NCI-H1105 (cell line): ENCODE measurements around the gene C17orf107.

Experiments
- DNase-seq: peaks from one replicate; lab custom pipeline; 2025; lab: John Stamatoyannopoulos, UW

Gene C17orf107

GRCh38 chr17:4872786-4873185 lies 26.6 kb upstream of the C17orf107 start:
- no peak for DNase-seq

- no peak for DNase-seq
These were observed 22.2 kb upstream of the C17orf107 start for GRCh38 chr17:4877089-4877488.

- no peak for DNase-seq
These were observed 19.7 kb upstream of the C17orf107 start for GRCh38 chr17:4879601-4880000.

GRCh38 chr17:4880857-4881256 lies 18.5 kb upstream of the C17orf107 start:
- no peak for DNase-seq

- peak; percentile 76 for DNase-seq
These were observed 17.4 kb upstream of the C17orf107 start for GRCh38 chr17:4881761-4882555.

DNA sequence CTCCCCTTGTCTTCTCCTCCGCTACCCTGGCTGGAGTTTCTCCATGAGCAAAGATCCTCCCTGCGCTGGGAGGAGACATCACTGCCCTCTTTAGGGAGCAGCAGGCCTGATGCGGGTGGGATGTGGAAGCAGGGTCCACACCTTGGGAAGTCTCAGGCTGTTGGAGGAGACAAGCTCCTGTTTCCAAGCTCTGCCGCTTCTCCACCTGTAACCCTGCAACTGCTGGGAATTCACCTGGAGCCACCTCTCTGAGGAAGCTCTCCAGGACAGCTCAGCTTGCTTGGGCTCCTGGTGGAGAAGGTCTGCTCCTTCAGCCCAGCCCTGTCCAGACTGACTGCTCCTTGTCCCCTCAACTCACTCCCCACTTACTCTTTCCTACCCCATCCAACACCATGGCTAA lies 14.8 kb upstream of the C17orf107 start:
- DNase-seq, result no peak

DNA sequence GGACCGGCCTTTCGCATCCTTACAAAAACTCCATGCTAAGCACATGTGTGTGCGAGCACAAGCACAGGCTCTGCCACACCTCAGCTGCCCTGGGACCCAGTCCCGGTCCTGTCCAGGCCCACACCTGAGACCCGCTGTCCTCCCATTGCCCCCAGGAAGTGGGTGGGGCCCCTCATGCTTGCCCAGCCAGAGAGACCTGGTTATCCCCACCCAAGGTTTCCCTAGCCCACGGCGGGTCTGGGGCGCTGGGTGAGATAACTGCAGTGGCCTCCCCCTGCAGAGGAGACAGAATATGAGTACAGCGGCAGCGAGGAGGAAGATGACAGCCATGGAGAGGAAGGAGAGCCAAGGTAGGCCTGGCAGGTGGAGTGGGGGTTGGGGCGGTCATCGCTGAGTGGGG lies 12.5 kb upstream of the C17orf107 start:
- DNase-seq, result no peak

GRCh38 chr17:4887581-4887980 lies 11.8 kb upstream of the C17orf107 start:
- DNase-seq, result no peak

DNA sequence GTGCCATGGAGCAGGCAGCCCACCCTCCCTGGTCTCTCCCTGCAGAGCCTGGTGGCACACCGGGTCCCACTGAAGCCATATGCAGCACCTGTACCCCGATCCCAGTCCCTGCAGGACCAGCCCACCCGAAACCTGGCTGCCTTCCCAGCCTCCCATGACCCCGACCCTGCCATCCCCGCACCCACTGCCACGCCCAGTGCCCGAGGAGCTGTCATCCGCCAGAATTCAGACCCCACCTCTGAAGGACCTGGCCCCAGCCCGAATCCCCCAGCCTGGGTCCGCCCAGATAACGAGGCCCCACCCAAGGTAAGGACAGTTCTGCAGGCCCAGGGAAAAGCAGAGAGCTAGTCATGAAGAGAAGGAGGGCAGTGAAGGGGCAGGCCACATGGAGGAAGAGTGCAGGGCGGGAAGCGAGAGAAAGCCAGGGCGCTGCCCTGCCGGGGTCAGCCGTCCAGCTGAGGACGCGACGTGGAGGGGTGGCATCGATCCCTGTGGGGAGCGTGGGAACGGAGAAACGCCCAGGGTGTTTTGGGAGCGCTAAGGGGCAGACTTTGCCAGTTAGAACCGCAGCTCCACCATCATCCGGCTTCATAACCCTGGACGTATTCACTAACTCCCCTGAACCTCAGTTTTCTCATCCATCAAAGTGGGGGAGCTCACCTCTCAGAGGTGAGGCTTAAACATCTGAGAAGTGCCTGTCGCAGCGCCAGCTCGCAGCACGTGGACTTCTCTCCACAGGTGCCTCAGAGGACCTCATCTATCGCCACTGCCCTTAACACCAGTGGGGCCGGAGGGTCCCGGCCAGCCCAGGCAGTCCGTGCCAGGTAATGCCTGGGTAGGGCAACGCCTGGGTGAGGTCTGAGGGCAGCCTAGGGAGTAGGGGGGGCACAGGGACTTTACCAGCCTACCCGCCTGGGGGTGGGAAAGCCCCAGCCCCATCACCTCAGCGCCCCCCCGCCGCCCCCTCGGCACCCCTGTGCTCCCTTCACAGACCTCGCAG lies 7.6 kb upstream of the C17orf107 start:
- no peak for DNase-seq

DNA sequence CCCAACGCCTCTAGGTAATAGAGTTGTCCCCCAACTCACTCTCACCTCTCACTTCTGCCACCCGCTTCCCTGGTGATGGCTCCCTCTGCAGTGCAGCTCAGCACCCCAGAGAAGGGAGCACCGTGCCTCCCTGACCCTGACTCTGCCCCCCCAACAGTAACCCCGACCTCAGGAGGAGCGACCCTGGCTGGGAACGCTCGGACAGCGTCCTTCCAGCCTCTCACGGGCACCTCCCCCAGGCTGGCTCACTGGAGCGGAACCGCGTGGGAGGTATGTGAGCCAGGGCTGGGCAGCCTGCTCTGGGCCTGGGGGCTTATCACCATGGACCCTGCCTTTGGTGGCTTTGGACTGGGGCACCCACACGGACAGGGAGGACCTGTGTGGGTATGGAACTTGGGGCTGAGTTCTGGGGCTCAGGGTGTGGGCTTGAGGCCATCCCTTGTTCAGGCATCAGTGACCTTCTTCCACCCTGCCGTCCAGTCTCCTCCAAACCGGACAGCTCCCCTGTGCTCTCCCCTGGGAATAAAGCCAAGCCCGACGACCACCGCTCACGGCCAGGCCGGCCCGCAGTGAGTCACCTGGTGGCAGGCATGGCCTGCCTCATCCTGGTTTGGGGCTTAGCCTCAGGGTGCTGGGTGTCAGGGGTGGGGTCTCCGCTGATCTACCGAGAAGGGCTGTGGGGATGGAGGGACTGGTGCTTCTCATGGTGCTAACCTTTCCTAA lies 6.7 kb upstream of the C17orf107 start:
- DNase-seq, result no peak

GRCh38 chr17:4893272-4893671 lies 6.1 kb upstream of the C17orf107 start:
- DNase-seq, result no peak

DNA sequence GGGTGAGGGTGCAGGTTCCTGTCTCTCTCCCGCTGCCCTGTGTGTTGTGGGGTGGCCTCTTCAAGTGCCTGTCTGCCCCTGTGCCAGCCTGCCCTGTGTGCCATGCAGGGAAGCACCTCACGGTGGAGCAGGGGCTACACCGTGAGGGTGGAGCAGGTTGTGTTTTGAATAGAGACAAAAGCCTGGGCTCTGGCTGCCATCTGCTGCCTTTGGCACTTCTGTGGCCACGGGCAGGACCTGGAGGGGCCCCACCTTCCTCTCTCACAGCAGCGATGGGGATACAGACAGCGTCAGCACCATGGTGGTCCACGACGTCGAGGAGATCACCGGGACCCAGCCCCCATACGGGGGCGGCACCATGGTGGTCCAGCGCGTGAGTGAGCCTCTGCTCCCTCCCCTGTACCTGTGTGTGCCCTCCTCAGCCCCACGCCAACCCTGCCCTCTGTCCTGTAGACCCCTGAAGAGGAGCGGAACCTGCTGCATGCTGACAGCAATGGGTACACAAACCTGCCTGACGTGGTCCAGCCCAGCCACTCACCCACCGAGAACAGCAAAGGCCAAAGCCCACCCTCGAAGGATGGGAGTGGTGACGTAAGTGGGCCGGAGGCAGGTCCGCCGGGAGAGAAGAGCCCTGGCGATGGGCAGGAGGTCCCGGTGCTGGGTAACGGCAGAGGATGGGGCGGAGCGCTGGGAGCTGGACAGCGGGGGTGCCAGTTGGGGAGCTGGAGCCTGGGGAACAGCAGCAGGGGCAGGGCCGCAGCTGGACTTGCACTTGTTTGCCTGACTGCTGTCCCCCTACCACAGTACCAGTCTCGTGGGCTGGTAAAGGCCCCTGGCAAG lies 5.4 kb upstream of the C17orf107 start:
- DNase-seq, result no peak

DNA sequence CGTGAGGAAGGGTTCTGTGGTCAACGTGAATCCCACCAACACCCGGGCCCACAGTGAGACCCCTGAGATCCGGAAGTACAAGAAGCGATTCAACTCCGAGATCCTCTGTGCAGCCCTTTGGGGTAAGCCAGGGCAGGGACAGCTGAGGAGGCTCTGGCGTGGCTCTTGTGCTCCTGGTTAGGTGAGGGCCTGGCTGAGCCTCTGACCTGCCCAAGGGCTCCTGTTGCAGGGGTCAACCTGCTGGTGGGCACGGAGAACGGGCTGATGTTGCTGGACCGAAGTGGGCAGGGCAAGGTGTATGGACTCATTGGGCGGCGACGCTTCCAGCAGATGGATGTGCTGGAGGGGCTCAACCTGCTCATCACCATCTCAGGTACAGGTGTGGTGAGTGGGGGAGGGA lies 4.2 kb upstream of the C17orf107 start:
- DNase-seq, result no peak

DNA sequence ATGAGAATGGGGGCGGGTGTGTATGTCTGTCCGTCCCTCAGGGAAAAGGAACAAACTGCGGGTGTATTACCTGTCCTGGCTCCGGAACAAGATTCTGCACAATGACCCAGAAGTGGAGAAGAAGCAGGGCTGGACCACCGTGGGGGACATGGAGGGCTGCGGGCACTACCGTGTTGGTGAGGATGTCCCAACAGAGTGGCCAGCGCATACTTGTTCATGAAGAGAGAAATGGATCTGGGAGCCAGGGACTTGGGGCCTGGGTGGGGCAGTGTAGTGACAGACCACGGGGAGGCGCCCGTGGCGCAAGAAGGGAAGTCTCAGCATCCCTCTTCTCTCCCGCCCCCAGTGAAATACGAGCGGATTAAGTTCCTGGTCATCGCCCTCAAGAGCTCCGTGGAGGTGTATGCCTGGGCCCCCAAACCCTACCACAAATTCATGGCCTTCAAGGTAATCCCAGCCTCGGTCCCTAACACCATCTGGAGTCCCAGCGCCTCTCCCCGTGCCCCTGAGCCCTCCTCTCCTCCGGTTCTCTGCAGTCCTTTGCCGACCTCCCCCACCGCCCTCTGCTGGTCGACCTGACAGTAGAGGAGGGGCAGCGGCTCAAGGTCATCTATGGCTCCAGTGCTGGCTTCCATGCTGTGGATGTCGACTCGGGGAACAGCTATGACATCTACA lies 3.5 kb upstream of the C17orf107 start:
- no peak for DNase-seq

- DNase-seq, result no peak
These were observed 2.8 kb upstream of the C17orf107 start for GRCh38 chr17:4896332-4897197.

DNA sequence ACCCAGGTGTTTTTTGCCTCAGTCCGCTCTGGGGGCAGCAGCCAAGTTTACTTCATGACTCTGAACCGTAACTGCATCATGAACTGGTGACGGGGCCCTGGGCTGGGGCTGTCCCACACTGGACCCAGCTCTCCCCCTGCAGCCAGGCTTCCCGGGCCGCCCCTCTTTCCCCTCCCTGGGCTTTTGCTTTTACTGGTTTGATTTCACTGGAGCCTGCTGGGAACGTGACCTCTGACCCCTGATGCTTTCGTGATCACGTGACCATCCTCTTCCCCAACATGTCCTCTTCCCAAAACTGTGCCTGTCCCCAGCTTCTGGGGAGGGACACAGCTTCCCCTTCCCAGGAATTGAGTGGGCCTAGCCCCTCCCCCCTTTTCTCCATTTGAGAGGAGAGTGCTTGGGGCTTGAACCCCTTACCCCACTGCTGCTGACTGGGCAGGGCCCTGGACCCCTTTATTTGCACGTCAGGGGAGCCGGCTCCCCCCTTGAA lies 2.1 kb upstream of the C17orf107 start:
- DNase-seq, result no peak

GRCh38 chr17:4897785-4898184 lies 1.6 kb upstream of the C17orf107 start:
- no peak for DNase-seq

GRCh38 chr17:4898351-4898750 lies 985 bp upstream of the C17orf107 start:
- no peak for DNase-seq

DNA sequence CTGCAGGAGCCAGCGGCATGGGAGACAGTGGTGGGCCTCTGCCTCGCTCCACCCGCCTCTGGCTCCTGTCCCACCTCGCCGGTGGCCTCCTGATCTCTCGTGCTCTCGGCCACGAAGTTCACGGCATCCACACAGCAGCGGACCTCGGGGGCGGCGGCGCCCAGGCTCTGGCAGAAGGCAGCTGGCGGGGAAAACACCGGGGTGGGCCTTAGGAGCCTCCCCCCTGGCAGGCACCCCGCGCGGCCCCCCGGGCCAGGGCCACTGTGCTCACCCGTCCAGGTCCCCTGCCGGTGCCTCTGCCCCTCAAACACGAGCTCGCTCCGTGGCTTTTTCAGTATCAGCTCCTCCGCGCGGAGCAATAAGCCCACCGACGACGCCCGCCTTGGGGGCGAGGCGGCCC lies 409 bp upstream of the C17orf107 start:
- no peak for DNase-seq
